ENCODE data around the gene LSM4. TPM values are rescaled to one million over a fixed set of nuclear protein-coding genes. Genes with fewer than 3 reads are reported as not detected.

LSM4 gene
- total RNA-seq, 1 donor from 2014 or later = 59.2 TPM

GRCh38 chr19:18261474-18261873 is 61.4 kb downstream of the LSM4 start:
- Mint-ChIP-seq H3K4me3 (no peak overlapping the region), H3K36me3 (ENCODE audit: low read depth) (peaks cover 41% of the 10 kb centered on the region)
- intact Hi-C loops (cut with micrococcal nuclease) = no loop called here

GRCh38 chr19:18259893-18260292 is 63.0 kb downstream of the LSM4 start:
- H3K9me3 Mint-ChIP-seq = no peaks in the 10 kb centered on the region
- no peak for TF ChIP-seq CTCF (IDR thresholded peaks at IDR 0.05)
- H3K27ac Mint-ChIP-seq = no peak overlapping the region
- POLR2A ChIA-PET = no interaction called here
- DNase-seq = no peak
- H3K36me3 Mint-ChIP-seq (ENCODE audit: low read depth) = peaks cover 27% of the 10 kb centered on the region
- peaks cover 6% of the 10 kb centered on the region for H3K4me1 Mint-ChIP-seq
- H3K27me3 Mint-ChIP-seq = no peaks in the 10 kb centered on the region
- H3K4me3 Mint-ChIP-seq = no peak overlapping the region
- intact Hi-C loops (cut with micrococcal nuclease) = no loop called here
- CTCF ChIA-PET = no interaction called here
- ATAC-seq (ENCODE audit: low read depth) = no peak

More at GRCh38 chr19:18261474-18261873, 61.4 kb downstream of the LSM4 start:
- no peaks in the 10 kb centered on the region for H3K27me3 Mint-ChIP-seq
- ChIA-PET CTCF (interaction anchor here (1.0 to 1.8 kb wide), 3 partner anchors 10 to 70 kb away, joined by 3 to 9 read pairs (median 3); no protein-coding TSS in a partner anchor), POLR2A (interaction anchor here (1.0 to 1.3 kb wide), 5 partner anchors 9 to 101 kb away, joined by 3 to 4 read pairs (median 4); no protein-coding TSS in a partner anchor)
- no peak for TF ChIP-seq CTCF (IDR thresholded peaks at IDR 0.05)
- no peak overlapping the region for H3K27ac Mint-ChIP-seq
- H3K4me1 Mint-ChIP-seq = no peaks in the 10 kb centered on the region
- DNase-seq (no peak), ATAC-seq (ENCODE audit: low read depth) (no peak)
- H3K9me3 Mint-ChIP-seq = no peaks in the 10 kb centered on the region

- Mint-ChIP-seq H3K36me3 (ENCODE audit: low read depth) (peaks cover 13% of the 10 kb centered on the region), H3K4me1 (peaks cover 26% of the 10 kb centered on the region), H3K27me3 (no peaks in the 10 kb centered on the region), H3K4me3 (no peak overlapping the region), H3K27ac (no peak overlapping the region), H3K9me3 (no peaks in the 10 kb centered on the region)
- intact Hi-C loops (cut with micrococcal nuclease) = no loop called here
- ATAC-seq (ENCODE audit: low read depth) = no peak
- ChIA-PET POLR2A (interaction anchor here (0.6 kb wide), 1 partner anchor 19 kb away, joined by 3 read pairs; no protein-coding TSS in a partner anchor), CTCF (interaction anchor here (1.0 to 6.0 kb wide), 2 partner anchors 22 to 49 kb away, joined by 3 to 30 read pairs; partner anchors contain the start of gene JUND)
- no peak for TF ChIP-seq CTCF (IDR thresholded peaks at IDR 0.05)
- no peak for DNase-seq
These were observed 65.1 kb downstream of the LSM4 start for GRCh38 chr19:18257503-18258470.

Other genes with a start within 250 kb of the LSM4 start
- gene IL12RB1, start 236.1 kb downstream of the LSM4 start, total RNA-seq = 19.9 and 20.9 TPM in 2 replicates
- gene MAST3, start 225.3 kb downstream of the LSM4 start, total RNA-seq = 44.3 and 48.6 TPM in 2 replicates
- gene PIK3R2, start 169.9 kb downstream of the LSM4 start, total RNA-seq = 12.0 and 12.7 TPM in 2 replicates
- gene IFI30, start 149.3 kb downstream of the LSM4 start, total RNA-seq = 251 and 255 TPM in 2 replicates
- gene MPV17L2, start 129.9 kb downstream of the LSM4 start, total RNA-seq = 17.3 and 17.9 TPM in 2 replicates
- gene RAB3A, start 119.0 kb downstream of the LSM4 start, total RNA-seq = 3.8 and 4.1 TPM in 2 replicates
- gene PDE4C, start 96.6 kb downstream of the LSM4 start, total RNA-seq = not detected in 2 replicates
- 15.6 and 17.8 TPM in 2 replicates for gene IQCN, start 48.6 kb downstream of the LSM4 start, total RNA-seq
- gene JUND, start 41.5 kb downstream of the LSM4 start, total RNA-seq = 206 and 225 TPM in 2 replicates
- gene PGPEP1, start 17.5 kb upstream of the LSM4 start, total RNA-seq = 5.6 and 6.9 TPM in 2 replicates
- gene GDF15, start 63.1 kb upstream of the LSM4 start, total RNA-seq = not detected in 2 replicates
- gene LRRC25, start 74.5 kb upstream of the LSM4 start, total RNA-seq = 0.47 and 0.88 TPM in 2 replicates
- gene SSBP4, start 96.3 kb upstream of the LSM4 start, total RNA-seq = 28.5 and 36.6 TPM in 2 replicates
- 5.1 and 6.3 TPM in 2 replicates for gene ISYNA1, start 115.1 kb upstream of the LSM4 start, total RNA-seq
- gene ELL, start 199.0 kb upstream of the LSM4 start, total RNA-seq = 29.0 and 32.6 TPM in 2 replicates
- 133 and 140 TPM in 2 replicates for gene FKBP8, start 220.5 kb upstream of the LSM4 start, total RNA-seq
- 82.2 and 88.8 TPM in 2 replicates for gene KXD1, start 234.8 kb upstream of the LSM4 start, total RNA-seq
- gene UBA52, start 248.8 kb upstream of the LSM4 start, total RNA-seq = 1,962 and 2,164 TPM in 2 replicates

Data from activated B cell treated with CpG ODN at 0.5 μM for 24 hours (primary cell).